Right cardiac atrium (tissue), 5 donors: ENCODE data around the gene FOLR1. TPM values are rescaled to one million over a fixed set of nuclear protein-coding genes. Genes with fewer than 3 reads are reported as not detected.
A peak's percentile ranks its signal among the peaks of the same experiment; 100 is the strongest.

Experiments
- ATAC-seq, 2 donors: fragments of 200-7000 bp; cut with Tn5 transposase; one replicate each; pipeline versions ENCODE4 v1.8.0 to v1.9.1; 2020; ENCODE audit warnings: moderate library complexity in 2 of 2, mild to moderate bottlenecking in 1 of 2
- DNase-seq, 3 donors: peaks; one replicate each; pipeline ENCODE4 v3.0.0-alpha.2; 2020
- H3K27ac ChIP-seq: one replicate; pipeline ENCODE4 v1.5.1; 2013; ENCODE audit warnings: mild to moderate bottlenecking, low read length, control low read depth, moderate library complexity
- H3K27me3 ChIP-seq: one replicate; pipeline ENCODE4 v1.6.1; 2013; ENCODE audit not compliant: control insufficient read depth, insufficient read depth
- H3K4me1 ChIP-seq: one replicate; pipeline ENCODE4 v1.6.1; 2013; ENCODE audit warnings: low read length; ENCODE audit not compliant: control insufficient read depth, insufficient read depth
- H3K4me3 ChIP-seq: one replicate; pipeline ENCODE4 v1.5.1; 2013; ENCODE audit warnings: low read length, control low read depth
- H3K9me3 ChIP-seq: one replicate; pipeline ENCODE4 v1.6.1; 2013; ENCODE audit warnings: low read length; ENCODE audit not compliant: control insufficient read depth
- WGBS: extraction: QIAGEN DNeasy Blood & Tissue Kit; methylation state at CpG from one replicate; pipeline ENCODE4 v1.1.7; 2013; 5-methylcytosine and 5-hydroxymethylcytosine counted together
- intact Hi-C, 4 donors: fragments of 100-400 bp; cut with DNase I; formaldehyde crosslinking; loops; one replicate each; pipeline versions ENCODE4 v1.11.0 to v1.14.0; 2022 to 2023
- polyA plus RNA-seq: library from polyadenylated mRNA; stranded (reverse); fragments of 200-250 nt; gene quantifications from one replicate; pipeline ENCODE4 v1.2.3, GENCODE V29; 2013
- total RNA-seq, 4 donors: library from RNA; stranded (reverse); fragmentation: NEBNext Ultra II Directional; extraction: Animal tissue kit (Norgen Biotek cat#: 25700); gene quantifications; one replicate each; pipeline ENCODE4 v1.2.1, GENCODE V29; 2021
- donor health status: healthy with polysubstance abuse.
- donor health status: DM: no; HTN: yes; CAD: no.
- donor health status: DM: no; HTN: no; CAD: no.
- donor health status: DM: no; HTN: yes; CAD: no; lungs with severe emphysema.
- donor health status: DM: yes; HTN: yes; CAD: no.

The FOLR1 gene
- total and polyA plus RNA-seq, 5 donors = 0.18 to 0.32 (median 0.26) TPM; not detected in 2

DNA sequence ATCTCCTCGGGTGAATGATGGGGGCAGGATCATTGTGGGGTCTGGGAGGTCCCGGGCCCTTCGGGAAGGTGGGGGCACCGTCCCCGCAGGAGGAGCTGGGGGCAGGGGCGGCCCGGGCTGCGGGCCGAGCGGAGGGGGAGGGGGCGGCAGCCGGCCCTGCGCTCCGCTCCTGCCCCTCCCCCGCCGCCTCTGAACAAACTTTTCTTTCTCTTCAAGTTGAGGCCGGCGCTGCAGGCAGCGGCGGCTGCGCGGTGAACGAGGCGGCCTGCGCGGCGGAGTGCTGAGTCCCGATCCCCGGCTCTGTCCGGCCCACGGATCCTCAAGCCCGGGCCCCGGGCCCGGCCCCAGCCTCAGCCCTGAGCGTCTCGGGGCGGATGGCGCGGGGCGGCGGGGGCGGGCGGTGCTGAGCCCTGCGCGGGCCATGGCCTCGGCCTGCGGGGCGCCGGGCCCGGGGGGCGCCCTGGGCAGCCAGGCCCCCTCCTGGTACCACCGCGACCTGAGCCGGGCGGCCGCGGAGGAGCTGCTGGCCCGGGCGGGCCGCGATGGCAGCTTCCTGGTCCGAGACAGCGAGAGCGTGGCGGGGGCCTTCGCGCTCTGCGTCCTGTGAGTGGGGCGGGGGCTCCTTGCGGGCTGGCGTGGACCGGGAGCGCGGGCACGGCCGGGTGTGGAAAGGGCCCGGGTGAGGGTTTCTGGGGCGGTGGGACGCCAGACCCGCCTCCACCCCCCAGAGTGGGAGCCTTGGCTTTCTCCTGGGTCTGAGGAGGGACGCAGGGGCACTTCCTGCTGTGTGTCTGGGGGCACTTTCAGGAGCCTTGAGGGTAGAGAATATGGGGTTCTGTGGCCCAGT is 32.8 kb downstream of the FOLR1 start, which contains the start of gene INPPL1:
Gene INPPL1 (plus strand): TSS at position 204 of the 847 bp plus-strand sequence. CDS start 218 bp downstream, at position 422.
- intact Hi-C loops = no loop called here
- Histone ChIP-seq H3K4me3 (peak within 1 kb of the TSS; percentile 85), H3K27ac (peak within 1 kb of the TSS; percentile 88), H3K27me3 (no peaks in the 10 kb centered on the region), H3K9me3 (no peaks in the 10 kb centered on the region), H3K4me1 (peaks cover 10% of the 10 kb centered on the region)
- WGBS = under 1% methylated on average over 81 of the region's 81 CpGs
- DNase-seq (peak in 2 of 3 donors; percentile 86), ATAC-seq (peak; percentile 1 to 3)

GRCh38 chr11:72225411-72225951 is 33.5 kb downstream of the FOLR1 start:
- no peaks in the 10 kb centered on the region for H3K9me3 ChIP-seq
- no peaks in the 10 kb centered on the region for H3K27me3 ChIP-seq
- ATAC-seq = no peak
- H3K4me3 ChIP-seq = peak overlapping the region; percentile 85
- DNase-seq = peak in 1 of 3 donors; percentile 50
- peaks cover 10% of the 10 kb centered on the region for H3K4me1 ChIP-seq
- no peak overlapping the region for H3K27ac ChIP-seq
- intact Hi-C loops = no loop called here
- 16% methylated on average over 11 of the region's 11 CpGs for WGBS

DNA sequence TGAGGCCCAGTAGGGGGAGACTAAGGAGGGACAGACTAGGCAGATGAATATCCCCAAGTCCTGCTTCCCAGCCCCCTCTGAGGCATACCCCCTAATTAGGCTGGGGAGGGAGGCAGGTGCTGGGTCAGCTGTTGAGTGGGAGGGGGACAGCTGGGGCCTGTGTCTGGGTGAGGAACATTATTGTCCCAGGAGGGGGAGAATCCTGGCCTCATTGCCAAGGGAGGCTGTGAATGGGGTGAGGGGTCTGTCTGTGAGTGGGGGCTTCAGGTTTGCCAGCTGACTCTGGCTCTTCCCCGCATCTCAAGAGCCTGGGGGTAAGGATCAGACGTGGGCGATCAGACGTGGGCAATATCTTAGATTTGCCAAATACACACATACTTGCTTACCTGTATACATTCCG is 34.8 kb downstream of the FOLR1 start:
- no peak overlapping the region for H3K27ac ChIP-seq
- no peaks in the 10 kb centered on the region for H3K9me3 ChIP-seq
- H3K27me3 ChIP-seq = no peaks in the 10 kb centered on the region
- peaks cover 10% of the 10 kb centered on the region for H3K4me1 ChIP-seq
- intact Hi-C loops = no loop called here
- DNase-seq = peak in 1 of 3 donors; percentile 36
- ATAC-seq = no peak
- H3K4me3 ChIP-seq = no peak overlapping the region
- 84% methylated on average over 5 of the region's 5 CpGs for WGBS

DNA sequence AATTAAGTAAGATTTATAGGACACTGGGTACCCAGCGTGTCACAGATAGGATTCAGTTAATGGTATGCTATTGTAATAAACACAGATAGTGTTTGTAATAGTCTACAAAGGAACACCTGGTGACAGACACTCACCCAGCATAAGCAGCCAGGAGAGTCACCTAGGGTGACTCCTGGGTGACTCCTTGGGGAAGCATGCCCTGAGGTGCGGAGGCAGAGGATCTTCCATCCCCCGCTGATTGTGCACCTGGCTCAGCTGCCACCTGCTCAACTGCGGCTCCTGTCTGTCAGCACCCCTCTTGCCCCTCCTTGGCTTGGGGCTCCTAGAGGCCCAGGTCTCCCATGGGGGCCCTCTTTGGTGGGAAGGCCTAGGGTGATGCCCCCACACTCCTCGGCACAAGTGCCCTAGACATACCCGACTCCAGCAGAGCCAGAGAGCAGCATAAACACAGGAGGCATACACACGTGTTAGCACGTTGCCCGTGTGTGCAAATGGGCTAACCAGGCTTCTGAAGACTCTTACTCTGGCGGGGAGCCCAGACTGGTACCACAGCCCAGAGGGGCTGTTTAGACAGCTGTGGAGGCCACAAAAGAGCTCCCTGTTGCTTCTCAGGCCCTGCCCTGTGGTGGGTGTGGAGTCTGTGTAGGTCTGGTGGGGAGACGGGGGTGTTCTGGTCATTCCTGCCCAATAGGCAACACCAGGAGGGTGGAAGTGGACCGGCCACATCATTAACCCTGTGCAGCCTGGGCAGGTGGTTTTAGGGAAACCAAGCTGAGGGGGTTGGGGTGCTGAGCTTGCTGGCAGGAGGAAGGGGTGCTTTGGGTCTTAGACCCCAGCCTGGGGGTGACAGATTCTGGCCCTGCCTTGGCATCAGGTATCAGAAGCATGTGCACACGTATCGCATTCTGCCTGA is 35.6 kb downstream of the FOLR1 start:
- Histone ChIP-seq H3K4me3 (no peak overlapping the region), H3K27ac (no peak overlapping the region), H3K4me1 (peaks cover 7% of the 10 kb centered on the region), H3K27me3 (no peaks in the 10 kb centered on the region), H3K9me3 (no peaks in the 10 kb centered on the region)
- intact Hi-C loops = no loop called here
- WGBS = 79% methylated on average over 14 of the region's 14 CpGs
- no peak for ATAC-seq
- DNase-seq = peak in 1 of 3 donors; percentile 45

DNA sequence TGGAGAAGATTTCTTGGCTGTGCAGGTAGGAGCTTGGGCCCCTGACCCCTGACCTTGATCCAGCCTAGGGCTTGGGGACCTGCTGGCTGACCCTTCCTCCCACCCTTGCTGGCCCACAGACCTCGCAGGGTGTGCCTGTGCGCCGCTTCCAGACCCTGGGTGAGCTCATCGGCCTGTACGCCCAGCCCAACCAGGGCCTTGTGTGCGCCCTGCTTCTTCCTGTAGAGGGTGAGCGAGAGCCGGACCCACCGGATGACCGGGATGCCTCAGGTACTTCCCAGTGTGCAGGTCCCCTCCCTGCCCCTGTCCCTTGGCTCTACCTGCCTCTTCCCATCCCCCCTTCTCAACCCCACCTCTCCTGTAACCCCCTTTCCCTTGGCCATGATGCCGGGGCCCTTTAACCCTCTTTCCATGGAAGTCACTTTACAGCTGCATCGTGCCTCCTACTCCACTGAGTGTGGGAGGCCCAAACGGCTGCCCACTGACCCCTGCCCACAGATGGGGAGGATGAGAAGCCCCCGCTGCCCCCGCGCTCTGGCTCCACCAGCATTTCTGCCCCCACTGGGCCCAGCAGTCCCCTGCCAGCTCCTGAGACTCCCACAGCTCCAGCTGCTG is 36.4 kb downstream of the FOLR1 start:
- no peak for ATAC-seq
- Histone ChIP-seq H3K4me1 (peaks cover 6% of the 10 kb centered on the region), H3K9me3 (no peaks in the 10 kb centered on the region), H3K27me3 (no peaks in the 10 kb centered on the region), H3K4me3 (no peak overlapping the region), H3K27ac (no peak overlapping the region)
- intact Hi-C loops = no loop called here
- peak; percentile 18 to 65 (median 56) for DNase-seq
- WGBS = 77% methylated on average over 16 of the region's 16 CpGs

DNA sequence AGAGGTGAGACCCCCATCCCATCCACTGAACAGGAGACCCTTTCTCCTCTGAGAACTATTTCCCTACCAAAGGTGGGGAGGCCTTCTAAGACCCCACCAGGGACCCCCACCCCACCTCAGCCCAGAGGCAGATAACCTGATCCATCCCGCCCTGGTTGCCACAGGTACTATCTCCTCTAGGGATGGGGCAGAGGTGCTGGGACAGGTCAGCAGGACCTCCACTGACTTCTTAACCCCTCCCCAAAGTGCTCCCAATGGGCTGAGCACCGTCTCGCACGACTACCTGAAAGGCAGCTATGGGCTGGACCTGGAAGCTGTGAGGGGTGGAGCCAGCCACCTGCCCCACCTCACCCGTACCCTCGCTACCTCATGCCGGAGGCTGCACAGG is 36.9 kb downstream of the FOLR1 start:
- H3K9me3 ChIP-seq = no peaks in the 10 kb centered on the region
- no peak overlapping the region for H3K4me3 ChIP-seq
- intact Hi-C loops = no loop called here
- peaks cover 6% of the 10 kb centered on the region for H3K4me1 ChIP-seq
- DNase-seq = peak in 1 of 3 donors; percentile 58
- 91% methylated on average over 7 of the region's 7 CpGs for whole genome bisulfite sequencing
- H3K27me3 ChIP-seq = no peaks in the 10 kb centered on the region
- no peak for ATAC-seq
- H3K27ac ChIP-seq = no peak overlapping the region

DNA sequence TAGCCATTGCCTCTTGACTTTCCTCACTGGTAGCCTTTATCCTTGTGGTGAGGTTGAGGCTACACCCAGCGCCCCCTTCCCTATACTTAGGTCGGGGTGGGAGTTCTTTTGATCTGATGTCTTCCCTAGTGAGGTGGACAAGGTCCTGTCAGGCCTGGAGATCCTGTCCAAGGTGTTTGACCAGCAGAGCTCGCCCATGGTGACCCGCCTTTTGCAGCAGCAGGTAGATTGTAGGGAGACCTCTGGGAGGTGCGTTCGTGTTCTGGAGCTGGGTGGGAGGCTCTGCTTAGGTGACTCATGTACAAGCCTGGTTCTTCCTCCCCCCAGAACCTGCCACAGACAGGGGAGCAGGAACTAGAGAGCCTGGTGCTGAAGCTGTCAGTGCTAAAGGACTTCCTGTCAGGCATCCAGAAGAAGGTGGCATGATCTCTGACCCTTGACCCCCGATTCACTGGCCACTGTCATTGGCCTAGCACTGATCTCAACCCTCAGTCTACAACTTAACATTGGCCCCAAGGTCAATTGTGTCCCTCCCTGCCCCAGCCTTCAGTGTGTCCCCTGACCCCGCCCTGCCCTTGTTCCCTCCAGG is 37.5 kb downstream of the FOLR1 start:
- Histone ChIP-seq H3K4me1 (peaks cover 6% of the 10 kb centered on the region), H3K9me3 (no peaks in the 10 kb centered on the region), H3K4me3 (no peak overlapping the region), H3K27me3 (no peaks in the 10 kb centered on the region), H3K27ac (no peak overlapping the region)
- 97% methylated on average over 8 of the region's 8 CpGs for WGBS
- ATAC-seq (no peak), DNase-seq (peak in 1 of 3 donors; percentile 40)
- intact Hi-C loops = no loop called here

DNA sequence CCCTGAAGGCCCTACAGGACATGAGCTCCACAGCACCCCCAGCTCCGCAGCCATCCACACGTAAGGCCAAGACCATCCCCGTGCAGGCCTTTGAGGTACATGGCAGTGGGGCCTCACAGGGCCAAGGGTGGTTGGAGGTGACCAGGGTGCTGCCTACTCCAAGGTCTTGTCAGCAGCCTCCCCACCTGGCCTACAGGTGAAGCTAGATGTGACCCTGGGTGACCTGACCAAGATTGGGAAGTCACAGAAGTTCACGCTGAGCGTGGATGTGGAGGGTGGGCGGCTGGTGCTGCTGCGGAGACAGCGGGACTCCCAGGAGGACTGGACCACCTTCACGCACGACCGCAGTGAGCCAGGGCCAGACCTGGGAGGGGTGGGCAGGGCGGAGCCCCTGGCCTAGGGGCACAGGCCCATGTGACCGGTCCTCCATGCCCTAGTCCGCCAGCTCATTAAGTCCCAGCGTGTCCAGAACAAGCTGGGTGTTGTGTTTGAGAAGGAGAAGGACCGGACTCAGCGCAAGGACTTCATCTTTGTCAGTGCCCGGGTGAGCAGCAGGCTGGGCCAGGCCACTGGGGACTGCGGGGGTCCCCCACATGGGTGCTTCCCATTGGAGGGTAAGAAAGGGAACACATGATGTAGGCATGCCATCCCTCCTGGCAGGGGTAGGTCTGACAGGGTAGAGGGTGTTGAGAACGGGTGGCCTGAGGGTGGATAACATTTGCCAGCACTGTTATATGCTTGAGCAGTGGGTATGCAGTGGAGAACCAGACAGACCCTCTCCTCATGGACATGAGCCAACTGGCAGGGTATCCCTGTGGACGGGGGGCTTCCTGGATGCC is 38.2 kb downstream of the FOLR1 start:
- H3K27me3 ChIP-seq = no peaks in the 10 kb centered on the region
- WGBS = 93% methylated on average over 21 of the region's 21 CpGs
- DNase-seq (peak in 2 of 3 donors; percentile 16 to 53), ATAC-seq (no peak)
- no peak overlapping the region for H3K4me3 ChIP-seq
- H3K27ac ChIP-seq = no peak overlapping the region
- intact Hi-C loops = no loop called here
- no peaks in the 10 kb centered on the region for H3K9me3 ChIP-seq
- peaks cover 6% of the 10 kb centered on the region for H3K4me1 ChIP-seq

DNA sequence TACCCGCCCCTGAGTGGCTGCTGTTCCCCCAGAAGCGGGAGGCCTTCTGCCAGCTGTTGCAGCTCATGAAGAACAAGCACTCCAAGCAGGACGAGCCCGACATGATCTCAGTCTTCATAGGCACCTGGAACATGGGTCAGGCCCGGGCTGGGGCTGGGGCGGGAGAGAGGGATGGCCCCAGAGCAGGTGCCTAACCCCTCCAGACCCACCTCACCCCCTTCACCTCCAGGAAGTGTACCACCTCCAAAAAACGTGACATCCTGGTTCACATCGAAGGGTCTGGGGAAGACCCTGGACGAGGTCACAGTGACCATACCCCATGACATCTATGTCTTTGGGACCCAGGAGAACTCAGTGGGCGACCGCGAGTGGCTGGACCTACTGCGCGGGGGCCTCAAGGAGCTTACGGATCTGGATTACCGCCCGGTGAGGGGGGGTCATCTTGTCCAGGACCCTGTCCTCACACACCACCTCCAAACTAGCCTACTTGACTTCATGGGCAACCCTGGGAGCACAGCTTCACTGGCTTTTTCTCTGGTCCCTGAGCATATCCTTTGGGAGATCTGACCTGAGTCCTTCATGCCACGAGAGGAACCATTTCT is 38.9 kb downstream of the FOLR1 start:
- intact Hi-C loops = no loop called here
- Histone ChIP-seq H3K4me1 (no peaks in the 10 kb centered on the region), H3K4me3 (no peak overlapping the region), H3K27me3 (no peaks in the 10 kb centered on the region), H3K9me3 (no peaks in the 10 kb centered on the region), H3K27ac (no peak overlapping the region)
- WGBS = 87% methylated on average over 18 of the region's 18 CpGs
- ATAC-seq (no peak), DNase-seq (peak in 1 of 3 donors; percentile 41)
